ENCODE measurements around the gene ANKH.
A peak's percentile ranks its signal among the peaks of the same experiment; 100 is the strongest.
"Not testable (repeated sequence)": the region's sequence is repeated elsewhere in the genome, so short reads cannot be mapped to it uniquely, and the experiment has no call there.

Gene ANKH

DNA sequence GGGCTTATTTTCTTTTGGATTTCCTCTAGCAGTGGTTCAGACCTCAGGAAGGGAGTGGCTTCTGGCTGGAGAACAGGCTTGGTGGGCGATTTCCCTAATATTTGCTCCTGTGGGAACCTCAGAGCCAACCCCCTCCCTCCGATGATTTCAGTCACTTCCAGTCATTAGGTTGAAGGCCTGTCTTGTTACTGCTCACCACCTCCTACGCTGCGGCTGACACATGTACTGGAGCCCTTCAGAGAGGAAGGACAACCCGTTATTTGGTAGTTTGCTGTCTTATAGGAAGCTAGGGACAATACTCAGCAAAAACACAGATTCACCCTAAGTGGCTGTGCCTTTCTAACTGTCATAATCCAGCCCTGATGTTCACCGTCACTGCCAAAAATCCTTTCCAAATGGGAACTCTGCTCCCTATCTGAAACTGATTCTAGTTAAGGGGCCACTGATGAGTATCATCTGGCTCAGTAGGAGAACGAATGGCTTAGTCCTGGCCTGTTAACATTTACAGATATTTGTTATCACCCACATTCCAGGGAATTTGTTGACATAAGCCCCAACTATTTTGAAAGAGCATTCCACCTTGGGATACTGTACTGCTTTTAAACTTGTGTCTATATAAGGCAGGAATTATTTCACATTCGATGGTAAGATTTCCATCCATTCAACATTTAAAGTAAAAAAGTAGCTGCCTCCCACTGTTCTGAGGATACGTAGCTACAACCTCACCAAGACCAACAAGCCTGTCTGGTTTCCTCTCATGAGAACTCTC is 29.3 kb upstream of the ANKH start:
- Mint-ChIP-seq H3K36me3 (no peaks in the 10 kb centered on the region), H3K27ac (no peak overlapping the region), H3K27me3 (no peaks in the 10 kb centered on the region), H3K4me1 (ENCODE audit: low read depth) (no peaks in the 10 kb centered on the region), H3K4me3 (no peak overlapping the region), H3K9me3 (ENCODE audit: low read depth) (no peaks in the 10 kb centered on the region)

DNA sequence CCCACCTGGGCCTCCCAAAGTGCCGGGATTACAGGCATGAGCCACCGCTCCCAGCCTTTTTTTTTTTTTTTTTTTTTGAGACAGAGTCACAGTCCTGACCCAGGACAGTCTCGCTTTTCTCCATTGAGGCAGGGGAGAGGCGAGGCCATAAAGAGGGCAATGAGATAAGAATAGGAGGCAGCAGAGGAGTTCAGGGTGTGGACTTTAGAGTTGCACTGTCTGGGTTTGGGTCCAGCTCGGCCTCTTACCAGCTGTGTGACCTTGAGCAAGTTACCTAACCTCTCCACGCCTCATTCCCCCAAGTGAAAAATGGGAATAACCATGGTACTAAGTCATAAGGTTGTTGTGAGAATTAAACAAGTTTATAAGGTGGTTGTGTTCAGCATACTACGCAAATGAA is 24.6 kb upstream of the ANKH start:
- H3K27me3 Mint-ChIP-seq = no peaks in the 10 kb centered on the region
- H3K4me3 Mint-ChIP-seq = no peak overlapping the region
- no peak overlapping the region for H3K27ac Mint-ChIP-seq
- no peaks in the 10 kb centered on the region for H3K4me1 Mint-ChIP-seq (ENCODE audit: low read depth)
- no peaks in the 10 kb centered on the region for H3K9me3 Mint-ChIP-seq (ENCODE audit: low read depth)
- H3K36me3 Mint-ChIP-seq = no peaks in the 10 kb centered on the region

GRCh38 chr5:14895301-14895700 is 23.7 kb upstream of the ANKH start:
- Mint-ChIP-seq H3K9me3 (ENCODE audit: low read depth) (no peaks in the 10 kb centered on the region), H3K4me1 (ENCODE audit: low read depth) (no peaks in the 10 kb centered on the region), H3K4me3 (no peak overlapping the region), H3K36me3 (no peaks in the 10 kb centered on the region), H3K27ac (no peak overlapping the region), H3K27me3 (no peaks in the 10 kb centered on the region)

- H3K36me3 Mint-ChIP-seq = no peaks in the 10 kb centered on the region
- no peaks in the 10 kb centered on the region for H3K4me1 Mint-ChIP-seq (ENCODE audit: low read depth)
- H3K27ac Mint-ChIP-seq = no peak overlapping the region
- H3K27me3 Mint-ChIP-seq = no peaks in the 10 kb centered on the region
- H3K4me3 Mint-ChIP-seq = no peak overlapping the region
- no peaks in the 10 kb centered on the region for H3K9me3 Mint-ChIP-seq (ENCODE audit: low read depth)
These were observed 23.2 kb upstream of the ANKH start for GRCh38 chr5:14894748-14895147.

DNA sequence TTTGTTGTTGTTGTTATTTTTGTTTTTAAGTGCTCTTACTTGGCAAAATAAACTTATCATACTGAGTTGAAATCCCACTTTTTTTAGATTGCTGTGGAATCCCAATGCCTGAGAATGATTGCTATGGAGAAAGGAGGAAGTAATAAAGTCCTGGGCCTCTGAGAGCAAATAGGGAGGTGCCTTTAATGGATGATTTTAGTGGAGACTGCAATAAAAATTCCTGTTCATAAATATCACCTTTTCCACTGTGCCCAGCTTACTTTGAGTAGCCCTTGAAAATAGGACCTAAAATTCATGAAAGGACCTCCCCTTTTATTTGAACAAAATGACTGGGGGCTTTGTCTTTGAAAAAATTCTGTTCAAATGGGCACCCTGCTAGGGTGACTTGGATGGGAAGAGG is 21.8 kb upstream of the ANKH start:
- no peaks in the 10 kb centered on the region for H3K36me3 Mint-ChIP-seq
- no peaks in the 10 kb centered on the region for H3K4me1 Mint-ChIP-seq (ENCODE audit: low read depth)
- no peaks in the 10 kb centered on the region for H3K27me3 Mint-ChIP-seq
- no peak overlapping the region for H3K27ac Mint-ChIP-seq
- no peaks in the 10 kb centered on the region for H3K9me3 Mint-ChIP-seq (ENCODE audit: low read depth)
- H3K4me3 Mint-ChIP-seq = no peak overlapping the region

- Mint-ChIP-seq H3K27me3 (no peaks in the 10 kb centered on the region), H3K4me3 (no peak overlapping the region), H3K27ac (no peak overlapping the region), H3K4me1 (ENCODE audit: low read depth) (no peaks in the 10 kb centered on the region), H3K9me3 (ENCODE audit: low read depth) (no peaks in the 10 kb centered on the region), H3K36me3 (no peaks in the 10 kb centered on the region)
These were observed 19.3 kb upstream of the ANKH start for GRCh38 chr5:14890846-14891245.

GRCh38 chr5:14884062-14884612 is 12.6 kb upstream of the ANKH start:
- no peak overlapping the region for H3K4me3 Mint-ChIP-seq
- peaks cover 2% of the 10 kb centered on the region for H3K27me3 Mint-ChIP-seq
- no peaks in the 10 kb centered on the region for H3K36me3 Mint-ChIP-seq
- no peak overlapping the region for H3K27ac Mint-ChIP-seq
- no peaks in the 10 kb centered on the region for H3K4me1 Mint-ChIP-seq (ENCODE audit: low read depth)
- H3K9me3 Mint-ChIP-seq (ENCODE audit: low read depth) = no peaks in the 10 kb centered on the region

DNA sequence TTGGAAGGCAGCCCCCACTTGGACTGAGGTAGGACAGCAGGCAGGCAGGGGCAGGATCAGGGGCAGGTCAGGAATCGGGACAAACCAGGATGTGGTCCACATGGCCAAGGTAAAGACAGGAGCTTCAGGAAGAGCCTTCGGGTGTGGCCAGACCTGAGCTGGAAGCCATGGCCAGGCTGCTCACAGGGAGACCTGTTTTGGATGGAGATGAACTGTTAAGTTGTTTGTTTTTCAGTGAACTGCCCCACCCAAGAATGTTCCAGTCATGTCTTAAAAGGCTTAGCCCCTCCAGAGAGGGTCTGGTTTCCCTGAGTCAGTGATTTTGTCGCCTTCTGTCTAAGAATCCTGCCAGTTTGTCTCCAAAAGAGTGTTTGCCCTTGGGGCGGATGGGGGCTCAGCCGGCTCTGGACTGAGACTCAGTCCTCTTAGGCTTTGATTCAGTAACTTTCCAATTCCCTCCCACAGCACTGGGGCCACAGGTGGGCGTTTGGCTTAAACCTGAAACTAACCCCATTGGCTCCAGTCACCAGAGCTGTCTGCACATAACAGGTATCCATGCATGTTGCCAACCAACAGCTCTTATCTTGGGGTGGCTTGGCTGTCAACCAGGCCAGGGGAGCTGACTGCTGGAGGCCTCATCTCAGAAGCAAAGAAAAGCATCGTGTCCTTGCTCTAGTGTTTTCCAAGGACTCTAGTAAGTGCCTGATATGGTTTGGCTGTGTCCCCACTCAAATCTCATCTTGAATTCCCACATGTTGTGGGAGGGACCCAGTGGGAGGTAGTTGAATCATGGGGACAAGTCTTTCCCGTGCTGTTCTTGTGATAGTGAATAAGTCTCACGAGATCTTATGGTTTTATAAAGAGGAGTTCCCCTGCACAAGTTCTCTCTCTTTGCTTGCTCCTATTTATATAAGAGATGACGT is 11.3 kb upstream of the ANKH start:
- Mint-ChIP-seq H3K4me3 (no peak overlapping the region), H3K9me3 (ENCODE audit: low read depth) (no peaks in the 10 kb centered on the region), H3K4me1 (ENCODE audit: low read depth) (peaks cover 2% of the 10 kb centered on the region), H3K27me3 (peaks cover 2% of the 10 kb centered on the region), H3K36me3 (no peaks in the 10 kb centered on the region), H3K27ac (no peak overlapping the region)

DNA sequence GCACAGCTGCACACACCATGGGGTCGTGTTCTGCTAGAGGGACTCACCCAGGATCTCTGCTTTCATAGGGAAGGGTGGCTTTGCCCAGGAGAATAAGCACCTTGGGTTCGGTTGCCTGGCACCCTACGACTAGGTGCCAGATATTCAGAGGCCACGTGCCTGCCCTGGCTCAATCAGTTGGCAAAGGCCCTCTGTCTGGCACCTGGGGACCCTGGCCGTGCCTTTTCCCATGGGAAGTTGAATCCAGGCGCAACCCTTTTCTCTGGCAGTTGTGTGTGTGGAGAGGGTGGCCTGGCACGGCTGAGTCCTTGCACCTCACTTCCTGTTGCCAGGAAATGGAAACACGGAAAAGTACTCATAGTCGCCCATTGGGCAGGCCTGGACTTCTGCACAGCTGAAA is 10.2 kb upstream of the ANKH start:
- H3K27me3 Mint-ChIP-seq = peaks cover 2% of the 10 kb centered on the region
- no peaks in the 10 kb centered on the region for H3K36me3 Mint-ChIP-seq
- no peaks in the 10 kb centered on the region for H3K9me3 Mint-ChIP-seq (ENCODE audit: low read depth)
- H3K4me1 Mint-ChIP-seq (ENCODE audit: low read depth) = peaks cover 3% of the 10 kb centered on the region
- H3K27ac Mint-ChIP-seq = no peak overlapping the region
- no peak overlapping the region for H3K4me3 Mint-ChIP-seq

DNA sequence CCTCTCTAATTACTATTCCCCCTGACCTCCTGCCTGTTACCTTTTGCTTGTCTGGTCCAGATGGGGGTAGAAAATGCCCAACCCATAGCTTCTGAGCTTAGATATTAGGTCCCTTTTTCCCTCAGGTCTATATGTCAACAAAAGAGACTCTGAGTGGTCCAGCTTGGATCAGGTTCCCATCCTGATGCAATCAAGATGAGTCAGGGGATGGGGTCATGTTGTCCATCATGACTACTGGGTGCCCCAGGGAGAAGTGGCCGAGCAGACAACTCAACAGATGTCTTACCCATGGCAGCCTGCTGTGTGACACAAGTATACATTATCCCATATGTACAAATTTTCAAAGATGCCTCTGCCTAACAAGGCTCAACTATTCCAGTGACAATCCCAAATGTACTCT is 9.1 kb upstream of the ANKH start:
- no peak overlapping the region for H3K27ac Mint-ChIP-seq
- H3K36me3 Mint-ChIP-seq = no peaks in the 10 kb centered on the region
- no peaks in the 10 kb centered on the region for H3K9me3 Mint-ChIP-seq (ENCODE audit: low read depth)
- peaks cover 2% of the 10 kb centered on the region for H3K27me3 Mint-ChIP-seq
- no peak overlapping the region for H3K4me3 Mint-ChIP-seq
- H3K4me1 Mint-ChIP-seq (ENCODE audit: low read depth) = peaks cover 3% of the 10 kb centered on the region

DNA sequence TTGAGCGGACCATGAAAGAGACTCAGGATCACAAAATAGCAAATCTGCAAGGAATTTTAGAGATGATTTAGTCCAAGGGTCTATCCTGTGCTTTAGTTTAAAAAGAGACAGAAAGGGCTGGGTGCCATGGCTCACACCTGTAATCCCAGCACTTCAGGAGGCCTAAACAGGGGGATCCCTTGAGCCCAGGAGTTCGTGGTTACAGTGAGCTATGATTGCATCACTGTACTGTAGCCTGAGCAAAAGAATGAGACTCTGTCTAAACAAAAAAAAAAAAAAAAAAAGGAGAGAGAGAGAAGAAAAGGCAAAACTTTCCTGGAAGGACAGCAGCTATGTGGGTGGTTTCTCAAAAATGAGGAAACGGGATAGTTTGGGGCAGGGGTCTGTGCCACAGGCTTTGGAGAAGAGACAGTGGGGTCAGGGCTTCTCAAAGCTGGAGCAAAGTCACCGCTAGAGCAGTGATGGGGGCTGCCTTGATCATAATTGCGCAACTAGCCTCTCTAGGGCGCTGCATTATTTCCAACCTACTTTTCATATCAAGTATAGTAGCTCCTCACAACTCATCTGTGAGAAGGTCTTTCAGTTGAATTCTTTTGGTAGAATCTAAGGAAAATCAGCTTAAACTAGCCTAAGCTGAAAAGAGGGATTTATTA is 8.5 kb upstream of the ANKH start:
- peaks cover 3% of the 10 kb centered on the region for H3K4me1 Mint-ChIP-seq (ENCODE audit: low read depth)
- H3K36me3 Mint-ChIP-seq = no peaks in the 10 kb centered on the region
- H3K9me3 Mint-ChIP-seq (ENCODE audit: low read depth) = no peaks in the 10 kb centered on the region
- peaks cover 2% of the 10 kb centered on the region for H3K27me3 Mint-ChIP-seq
- H3K27ac Mint-ChIP-seq = no peak overlapping the region
- H3K4me3 Mint-ChIP-seq = no peak overlapping the region

DNA sequence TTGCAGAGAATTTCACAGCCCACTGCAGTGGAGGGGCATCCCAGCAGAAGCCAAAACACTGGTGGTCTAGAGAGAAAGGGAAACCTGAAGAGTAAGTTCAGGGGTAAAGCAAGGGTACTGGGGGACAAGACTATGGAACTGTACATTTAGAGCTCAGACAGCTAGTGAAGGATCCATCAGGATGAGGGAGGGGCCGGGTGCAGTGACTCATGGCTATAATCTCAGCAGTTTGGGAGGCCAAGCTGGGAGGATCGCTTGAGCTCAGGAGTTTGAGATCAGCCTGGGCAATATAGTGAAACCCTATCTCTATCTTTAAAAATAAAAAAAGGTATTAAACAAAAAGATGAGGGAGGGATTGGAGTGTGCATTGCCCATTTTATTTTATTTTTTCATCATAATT is 7.8 kb upstream of the ANKH start:
- no peaks in the 10 kb centered on the region for H3K36me3 Mint-ChIP-seq
- no peaks in the 10 kb centered on the region for H3K9me3 Mint-ChIP-seq (ENCODE audit: low read depth)
- H3K27ac Mint-ChIP-seq = no peak overlapping the region
- H3K27me3 Mint-ChIP-seq = peaks cover 2% of the 10 kb centered on the region
- H3K4me1 Mint-ChIP-seq (ENCODE audit: low read depth) = peaks cover 3% of the 10 kb centered on the region
- H3K4me3 Mint-ChIP-seq = no peak overlapping the region

DNA sequence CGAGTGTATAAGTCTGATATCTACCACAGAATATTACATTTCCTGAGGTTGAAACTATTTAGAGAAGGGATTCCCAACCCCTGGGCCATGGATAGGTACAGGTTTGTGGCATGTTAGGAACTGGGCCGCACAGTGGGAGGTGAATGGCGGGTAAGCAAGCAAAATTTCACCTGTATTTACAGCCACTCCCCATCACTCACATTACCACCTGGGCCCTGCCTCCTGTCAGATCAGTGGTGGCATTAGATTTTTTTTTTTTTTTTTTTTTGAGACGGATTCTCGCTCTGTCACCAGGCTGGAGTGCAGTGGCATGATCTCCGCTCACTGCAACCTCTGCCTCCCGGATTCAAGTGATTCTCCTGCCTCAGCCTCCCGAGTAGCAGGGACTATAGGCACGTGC is 6.6 kb upstream of the ANKH start:
- not testable (repeated sequence) for H3K4me3 Mint-ChIP-seq

DNA sequence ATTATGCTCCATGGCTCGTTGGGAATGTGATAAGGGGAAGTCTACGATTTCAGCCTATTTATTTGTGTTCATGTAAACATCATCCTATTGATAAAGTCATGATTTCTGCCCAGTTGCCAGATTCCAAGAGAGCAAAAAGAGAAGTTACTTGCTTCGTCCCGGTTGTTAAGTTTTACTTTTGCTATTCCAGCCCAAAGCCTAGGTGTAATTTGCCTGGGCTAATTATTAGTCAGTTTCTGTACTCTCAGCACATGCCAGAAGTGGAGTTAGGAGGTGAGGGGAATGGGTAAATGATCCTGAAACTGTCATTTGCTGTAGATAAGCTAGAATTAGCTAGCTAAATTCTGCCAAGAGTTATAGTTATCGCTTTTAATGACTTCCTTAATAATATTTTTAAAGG is 4.5 kb upstream of the ANKH start:
- Mint-ChIP-seq H3K27ac (no peak overlapping the region), H3K4me3 (no peak overlapping the region), H3K4me1 (ENCODE audit: low read depth) (peaks cover 5% of the 10 kb centered on the region), H3K27me3 (peaks cover 1% of the 10 kb centered on the region), H3K9me3 (ENCODE audit: low read depth) (no peaks in the 10 kb centered on the region), H3K36me3 (no peaks in the 10 kb centered on the region)

More for the DNA sequence above, 6.6 kb upstream of the ANKH start:
- H3K27ac Mint-ChIP-seq; H3K27me3 Mint-ChIP-seq; H3K9me3 Mint-ChIP-seq (ENCODE audit: low read depth); H3K36me3 Mint-ChIP-seq; H3K4me1 Mint-ChIP-seq (ENCODE audit: low read depth): not testable (repeated sequence)

- Mint-ChIP-seq H3K27me3 (no peaks in the 10 kb centered on the region), H3K36me3 (peaks cover 3% of the 10 kb centered on the region)
These were observed 2.2 kb upstream of the ANKH start for GRCh38 chr5:14873790-14874189.

More at GRCh38 chr5:14873790-14874189, 2.2 kb upstream of the ANKH start:
- Mint-ChIP-seq H3K4me3 (peak overlapping the region; percentile 38), H3K9me3 (ENCODE audit: low read depth) (no peaks in the 10 kb centered on the region), H3K27ac (peak overlapping the region; percentile 54), H3K4me1 (ENCODE audit: low read depth) (peaks cover 25% of the 10 kb centered on the region)
